Body of pancreas (tissue), 4 donors: ENCODE measurements around the gene CENPO.

ENCODE experiments used
- POLR2A ChIP-seq, 3 donors: fragments of 450-650 bp; IDR thresholded peaks; one replicate each; pipeline ENCODE4 v1.6.1; 2016; ENCODE audit warnings: antibody characterized with exemption in 3 of 3, mild to moderate bottlenecking in 2 of 3
- TF ChIP-seq, protein P1 (sequence below), 7 experiments: fragments of 450-650 bp in 4 of 7; fragments of 200-600 bp in 3 of 7; sonication (generic) in 3 of 7; IDR thresholded peaks; one replicate each; pipeline ENCODE4 v1.5.1; 2016 to 2019; ENCODE audit warnings: antibody characterized with exemption in 7 of 7

DNA sequence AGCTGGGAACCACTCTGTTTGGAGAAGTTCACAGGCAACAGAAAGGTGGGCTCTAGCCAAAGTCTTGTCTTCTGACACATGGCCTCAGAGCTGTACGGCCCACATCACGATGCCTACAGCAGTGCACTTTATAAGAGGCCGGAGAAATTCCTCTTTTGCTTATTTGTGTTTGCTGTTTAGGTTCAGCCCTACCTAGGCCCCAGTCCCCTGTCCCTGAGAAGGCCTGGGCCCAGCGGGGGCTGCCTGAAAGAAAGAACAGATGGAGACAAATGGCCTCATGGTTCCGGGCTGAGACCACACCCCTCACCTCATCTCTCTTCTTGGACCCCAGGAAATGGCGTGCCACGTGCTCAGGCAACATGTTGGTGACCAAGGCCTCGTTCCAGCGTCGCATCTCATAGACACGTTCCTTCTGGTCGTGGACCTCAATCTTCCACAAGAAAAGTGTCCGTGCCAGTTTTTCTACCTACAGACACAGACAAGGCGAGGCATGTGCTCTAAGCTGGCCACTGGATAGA lies 30.9 kb downstream of the CENPO start:
- TF ChIP-seq, protein P1, sequence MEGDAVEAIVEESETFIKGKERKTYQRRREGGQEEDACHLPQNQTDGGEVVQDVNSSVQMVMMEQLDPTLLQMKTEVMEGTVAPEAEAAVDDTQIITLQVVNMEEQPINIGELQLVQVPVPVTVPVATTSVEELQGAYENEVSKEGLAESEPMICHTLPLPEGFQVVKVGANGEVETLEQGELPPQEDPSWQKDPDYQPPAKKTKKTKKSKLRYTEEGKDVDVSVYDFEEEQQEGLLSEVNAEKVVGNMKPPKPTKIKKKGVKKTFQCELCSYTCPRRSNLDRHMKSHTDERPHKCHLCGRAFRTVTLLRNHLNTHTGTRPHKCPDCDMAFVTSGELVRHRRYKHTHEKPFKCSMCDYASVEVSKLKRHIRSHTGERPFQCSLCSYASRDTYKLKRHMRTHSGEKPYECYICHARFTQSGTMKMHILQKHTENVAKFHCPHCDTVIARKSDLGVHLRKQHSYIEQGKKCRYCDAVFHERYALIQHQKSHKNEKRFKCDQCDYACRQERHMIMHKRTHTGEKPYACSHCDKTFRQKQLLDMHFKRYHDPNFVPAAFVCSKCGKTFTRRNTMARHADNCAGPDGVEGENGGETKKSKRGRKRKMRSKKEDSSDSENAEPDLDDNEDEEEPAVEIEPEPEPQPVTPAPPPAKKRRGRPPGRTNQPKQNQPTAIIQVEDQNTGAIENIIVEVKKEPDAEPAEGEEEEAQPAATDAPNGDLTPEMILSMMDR (IDR thresholded peaks at IDR 0.05) = no peak
- no peak for TF ChIP-seq POLR2A (IDR thresholded peaks at IDR 0.05)
